Keratinocyte (primary cell): ENCODE data around the gene LCP2.

Experiments
- CTCF ChIP-seq, 3 experiments: IDR thresholded peaks in 1 of 3; conservative IDR thresholded peaks in 1 of 3; optimal IDR thresholded peaks in 1 of 3; 2 replicates in 2 of 3; 3 replicates in 1 of 3; pipeline versions ENCODE3 to v1.5.1; 2011; ENCODE audit warnings: low read length in 3 of 3, mild to moderate bottlenecking in 3 of 3, moderate library complexity in 2 of 3, control low read depth in 1 of 3, inconsistent platforms in 1 of 3; ENCODE audit not compliant: insufficient read depth in 2 of 3; ENCODE audit errors: extremely low read depth in 1 of 3
- EZH2 ChIP-seq: IDR thresholded peaks from one replicate; pipeline ENCODE4 v1.6.1; 2012; ENCODE audit warnings: inconsistent platforms, mild to moderate bottlenecking, low read length, moderate library complexity

- TF ChIP-seq CTCF (optimal IDR thresholded peaks at IDR 0.05 in 1 of 3, IDR thresholded peaks at IDR 0.05 in 1 of 3, conservative IDR thresholded peaks at IDR 0.05 in 1 of 3; ENCODE audit: extremely low read depth in 1 of 3, insufficient read depth in 2 of 3, low read length in 3 of 3): no peak
- no peak for TF ChIP-seq EZH2
These were observed 15.1 kb upstream of the LCP2 start for GRCh38 chr5:170312666-170313065.
